Urothelium cell line (cell line): ENCODE measurements around the gene RNF144A.
A peak's percentile ranks its signal among the peaks of the same experiment; 100 is the strongest.
"Not testable (repeated sequence)": the region's sequence is repeated elsewhere in the genome, so short reads cannot be mapped to it uniquely, and the experiment has no call there.

Experiments used
- DNase-seq: peaks from one replicate; pipeline ENCODE4 v3.0.0; 2011; ENCODE audit warnings: low spot score, mixed read lengths
- FAIRE-seq: peaks from 2 replicates; lab custom pipeline; 2011; peaks lifted over from hg19 to GRCh38; lab: Jason Lieb, UNC

RNF144A gene

DNA sequence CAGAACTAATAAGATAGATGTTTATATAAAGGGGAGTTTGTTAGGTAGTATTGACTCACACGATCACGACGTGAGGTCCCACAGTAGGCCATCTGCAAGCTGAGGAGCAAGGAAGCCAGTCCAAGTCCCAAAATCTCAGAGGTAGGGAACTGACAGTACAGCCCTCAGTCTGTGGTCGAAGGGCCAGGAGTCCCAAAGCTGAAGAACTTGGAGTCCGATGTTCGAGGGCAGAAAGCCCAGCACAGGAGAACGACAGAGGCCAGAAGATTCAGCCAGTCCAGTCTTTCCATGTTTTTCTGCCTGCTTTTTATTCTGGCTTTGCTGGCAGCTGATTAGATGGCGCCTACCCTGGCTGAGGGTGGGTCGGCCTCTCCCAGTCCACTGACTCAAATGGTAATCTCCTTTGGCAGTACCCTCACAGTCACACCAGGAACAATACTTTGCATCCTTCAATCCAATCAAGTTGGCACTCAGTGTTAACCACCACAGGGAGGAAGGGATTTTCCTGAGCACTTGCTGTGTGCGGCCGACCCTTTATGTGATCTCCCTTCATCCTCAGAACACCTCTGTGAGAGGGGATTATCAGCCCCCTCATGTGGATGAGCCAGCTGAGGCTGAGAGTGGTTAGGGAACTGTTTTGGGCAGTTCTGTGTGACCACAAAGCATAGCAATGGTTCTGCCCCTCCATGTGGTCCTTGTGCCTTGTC is 78.3 kb downstream of the RNF144A start:
- FAIRE-seq (no peak), DNase-seq (no peak)

- no peak for FAIRE-seq
- DNase-seq, result no peak
Observed at GRCh38 chr2:6999211-6999877, 82.1 kb downstream of the RNF144A start.

DNA sequence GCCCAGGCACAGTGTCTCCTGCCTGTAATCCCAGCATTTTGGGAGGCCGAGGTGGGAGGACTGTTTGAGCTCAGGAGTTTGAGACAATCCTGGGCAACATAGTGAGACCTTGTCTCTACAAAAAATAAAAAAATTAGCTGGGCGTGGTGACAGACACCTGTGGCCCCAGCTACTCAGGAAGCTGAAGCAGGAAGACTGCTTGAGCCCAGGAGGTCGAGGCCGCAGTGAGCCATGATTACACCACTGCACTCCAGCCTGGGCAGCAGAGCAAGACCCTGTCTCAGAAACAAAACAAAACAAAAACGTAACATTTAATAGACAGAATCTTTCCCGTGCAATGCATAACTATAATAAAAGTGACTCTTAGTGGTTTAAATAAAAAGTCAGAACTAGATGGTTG is 84.2 kb downstream of the RNF144A start:
- not testable (repeated sequence) for DNase-seq, FAIRE-seq

DNA sequence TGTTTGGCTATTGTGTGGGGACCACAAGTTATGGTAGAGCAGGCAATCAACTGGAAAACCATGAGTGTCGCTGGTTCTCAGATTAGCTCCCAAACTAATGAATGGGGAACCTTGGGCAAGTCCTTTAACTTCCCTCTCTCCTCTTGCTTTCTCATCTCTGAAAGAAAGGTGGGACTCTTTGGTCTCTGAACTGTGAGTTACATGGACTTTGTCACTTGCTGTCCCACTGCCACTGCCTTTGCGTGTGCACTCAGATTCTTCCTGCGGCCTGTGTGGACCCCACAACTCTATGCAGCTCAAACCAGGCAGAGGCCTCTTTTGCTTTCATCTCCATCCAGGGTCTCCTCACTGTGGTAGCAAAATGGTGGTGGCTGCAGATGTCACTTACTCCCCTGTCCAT is 86.7 kb downstream of the RNF144A start:
- DNase-seq, result no peak
- FAIRE-seq, result no peak

GRCh38 chr2:7004636-7005035 is 87.4 kb downstream of the RNF144A start:
- DNase-seq, result no peak
- FAIRE-seq, result no peak

DNA sequence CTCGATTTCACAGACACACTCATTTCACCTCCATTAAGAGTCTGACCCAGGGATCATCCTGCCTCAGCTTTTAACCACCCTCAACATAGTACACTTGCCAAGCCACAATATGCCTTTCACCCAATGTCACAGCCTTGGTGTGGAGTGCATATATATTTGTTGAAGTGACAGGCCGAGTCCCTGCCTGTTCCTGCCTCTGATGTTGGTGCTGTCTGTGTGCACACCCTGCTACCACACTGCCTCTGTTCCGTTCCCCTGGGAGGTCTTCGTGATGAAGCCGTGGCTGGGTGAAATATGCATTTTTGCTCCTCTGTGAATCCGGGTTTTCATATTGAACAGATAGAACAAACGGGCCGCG is 90.3 kb downstream of the RNF144A start:
- no peak for DNase-seq
- FAIRE-seq, result no peak

DNA sequence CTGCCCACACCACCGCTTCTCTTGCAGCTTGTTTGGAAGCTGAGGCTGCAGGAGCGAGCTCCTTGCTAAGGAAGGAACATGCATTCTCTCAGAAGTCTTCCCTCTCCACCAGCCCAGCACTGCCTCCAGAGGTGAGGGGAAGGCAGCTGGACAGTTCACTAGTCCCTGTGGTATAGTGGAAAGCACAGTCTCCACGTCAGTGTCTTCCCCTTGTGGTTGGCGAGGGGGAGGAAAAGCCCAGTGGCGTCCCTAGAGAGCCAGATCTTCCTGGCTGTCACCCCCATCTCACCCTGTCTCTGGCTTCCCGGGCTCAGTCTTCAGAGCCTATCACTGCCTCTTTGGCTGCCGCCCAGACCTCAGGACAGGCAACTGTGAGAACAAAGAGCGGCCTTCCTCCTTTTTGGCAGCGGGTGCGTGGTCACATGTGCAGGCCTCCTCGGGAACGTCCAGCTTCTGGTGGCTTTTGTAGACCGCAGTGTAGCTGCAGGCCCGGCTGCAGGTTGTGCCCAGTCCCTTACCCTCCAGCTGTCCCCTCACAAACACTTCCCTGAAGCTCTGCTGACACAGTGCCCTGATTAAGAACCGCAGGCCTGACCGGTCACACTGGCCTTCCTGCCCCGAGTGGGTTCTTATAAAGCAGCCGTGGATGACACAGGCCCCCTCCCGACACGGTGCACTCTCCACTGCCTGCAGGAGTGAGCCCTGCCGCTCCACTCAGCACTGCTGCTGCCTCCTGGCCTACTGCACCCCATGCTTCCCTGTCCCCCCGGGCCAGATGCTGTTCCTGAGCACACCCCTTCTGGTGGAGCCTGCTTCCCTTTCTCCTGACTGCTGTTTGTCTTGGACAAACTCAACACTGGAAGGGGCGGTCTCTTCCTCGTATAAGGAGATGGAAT is 90.9 kb downstream of the RNF144A start:
- peak; percentile 5 for FAIRE-seq
- DNase-seq, result peak; percentile 78

DNA sequence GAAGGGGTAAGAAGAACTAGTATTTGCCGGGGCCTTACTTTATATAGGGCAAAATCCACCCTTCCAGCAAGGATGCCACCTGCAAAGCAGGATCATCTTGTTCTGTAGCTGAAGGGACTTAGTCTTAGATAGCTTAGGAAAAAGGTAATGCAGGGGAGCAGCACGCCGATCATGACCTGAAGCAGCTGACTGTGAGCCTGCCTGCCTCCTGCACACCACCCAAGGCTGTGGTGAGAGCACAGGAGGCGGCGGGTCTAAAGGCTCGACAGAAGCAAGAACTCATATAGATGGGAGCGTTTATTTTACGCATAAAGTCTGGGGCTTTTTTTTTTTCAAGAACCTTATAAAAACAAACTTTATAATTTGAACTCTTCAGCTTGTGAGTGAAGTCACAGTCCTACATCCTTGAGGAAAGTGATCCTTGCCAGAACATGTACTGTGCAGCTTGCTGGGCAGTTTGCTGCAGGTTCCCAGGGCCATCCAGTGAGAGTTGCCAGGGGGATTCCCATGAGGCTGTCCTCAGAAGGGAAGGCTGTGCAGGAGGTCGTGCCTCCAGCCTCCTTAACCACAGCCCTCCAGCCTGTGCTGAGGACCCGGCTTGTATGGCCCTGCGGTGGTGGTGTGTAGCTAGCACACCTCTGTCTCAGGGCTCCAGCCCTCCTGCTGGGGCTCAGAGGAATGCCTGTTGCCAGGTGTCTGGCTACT is 92.1 kb downstream of the RNF144A start:
- DNase-seq, result no peak
- no peak for FAIRE-seq

- FAIRE-seq, result no peak
- peak; percentile 55 for DNase-seq
Observed at GRCh38 chr2:7010391-7011054, 93.3 kb downstream of the RNF144A start.

GRCh38 chr2:7011356-7012083 is 94.3 kb downstream of the RNF144A start:
- DNase-seq (peak; percentile 36), FAIRE-seq (no peak)

GRCh38 chr2:7012141-7012764 is 95.0 kb downstream of the RNF144A start:
- DNase-seq (no peak), FAIRE-seq (no peak)

DNA sequence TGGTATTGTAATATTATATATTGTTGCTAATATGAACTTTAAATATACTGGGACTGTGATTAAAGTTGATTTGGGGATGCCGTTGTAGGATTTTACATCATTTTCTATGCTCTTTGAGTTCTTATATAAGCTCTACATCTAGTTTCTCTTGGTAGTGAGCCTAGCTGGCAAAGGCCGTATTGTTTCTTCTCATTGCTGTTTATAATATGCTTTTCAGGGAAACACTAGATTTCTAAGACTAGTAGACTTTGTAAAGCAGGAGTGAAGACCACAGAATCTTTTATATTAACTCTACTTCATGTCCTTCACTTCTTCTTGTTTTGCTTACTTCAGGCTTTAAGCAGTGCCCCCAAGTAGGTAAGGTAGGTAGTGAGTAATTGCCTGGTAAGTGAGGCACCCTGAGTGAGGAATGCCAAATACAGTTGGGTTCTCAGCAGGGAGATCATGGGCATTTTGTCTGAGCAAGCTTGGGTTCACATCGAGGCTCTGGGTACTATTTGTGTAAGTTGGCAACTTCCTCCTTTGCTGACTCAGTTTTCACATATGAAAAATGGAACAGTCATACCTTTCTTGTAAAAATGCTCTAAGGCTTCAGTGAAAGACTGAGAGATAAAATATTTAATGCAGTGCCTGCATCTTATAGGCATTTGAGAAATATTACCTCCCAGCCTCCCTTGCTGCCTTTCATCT is 96.4 kb downstream of the RNF144A start:
- FAIRE-seq (no peak), DNase-seq (no peak)

- DNase-seq (no peak), FAIRE-seq (no peak)
Observed at GRCh38 chr2:7014174-7014640, 97.0 kb downstream of the RNF144A start.

GRCh38 chr2:7015007-7015950 is 98.1 kb downstream of the RNF144A start:
- no peak for FAIRE-seq
- DNase-seq, result no peak

- DNase-seq, result no peak
- no peak for FAIRE-seq
Observed at GRCh38 chr2:7016148-7016547, 98.9 kb downstream of the RNF144A start.

GRCh38 chr2:7016601-7017211 is 99.5 kb downstream of the RNF144A start:
- FAIRE-seq (no peak), DNase-seq (no peak)

GRCh38 chr2:7017671-7018281 is 100.6 kb downstream of the RNF144A start:
- FAIRE-seq, result no peak
- no peak for DNase-seq
